GM12872 (cell line): ENCODE data around the gene EEFSEC.

ENCODE experiments used
- TF ChIP-seq, protein P1 (sequence below): IDR thresholded peaks from 3 replicates; pipeline ENCODE4 v1.5.1; 2011; ENCODE audit warnings: low read depth, mild to moderate bottlenecking, low read length, moderate library complexity; ENCODE audit not compliant: insufficient read depth

EEFSEC gene

DNA sequence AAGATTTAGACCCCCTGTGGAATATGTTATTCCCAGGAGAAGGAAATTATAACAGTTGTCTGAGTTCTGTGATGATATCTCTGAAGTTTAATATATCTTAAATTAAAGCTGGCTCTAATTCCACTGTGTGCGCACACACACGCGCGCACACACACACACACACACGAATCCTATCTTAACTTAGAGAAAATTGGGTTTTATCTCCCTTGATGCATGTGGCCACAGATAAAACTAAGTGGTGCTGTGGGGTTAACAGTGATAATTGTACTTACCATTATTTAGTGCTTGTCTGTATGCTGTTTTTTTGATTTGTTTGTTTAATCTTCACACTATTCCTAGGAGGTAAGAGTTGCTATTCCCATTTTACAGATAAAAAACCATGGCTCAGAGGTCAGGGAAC, 7.4 kb downstream of the EEFSEC start:
- TF ChIP-seq, protein P1, sequence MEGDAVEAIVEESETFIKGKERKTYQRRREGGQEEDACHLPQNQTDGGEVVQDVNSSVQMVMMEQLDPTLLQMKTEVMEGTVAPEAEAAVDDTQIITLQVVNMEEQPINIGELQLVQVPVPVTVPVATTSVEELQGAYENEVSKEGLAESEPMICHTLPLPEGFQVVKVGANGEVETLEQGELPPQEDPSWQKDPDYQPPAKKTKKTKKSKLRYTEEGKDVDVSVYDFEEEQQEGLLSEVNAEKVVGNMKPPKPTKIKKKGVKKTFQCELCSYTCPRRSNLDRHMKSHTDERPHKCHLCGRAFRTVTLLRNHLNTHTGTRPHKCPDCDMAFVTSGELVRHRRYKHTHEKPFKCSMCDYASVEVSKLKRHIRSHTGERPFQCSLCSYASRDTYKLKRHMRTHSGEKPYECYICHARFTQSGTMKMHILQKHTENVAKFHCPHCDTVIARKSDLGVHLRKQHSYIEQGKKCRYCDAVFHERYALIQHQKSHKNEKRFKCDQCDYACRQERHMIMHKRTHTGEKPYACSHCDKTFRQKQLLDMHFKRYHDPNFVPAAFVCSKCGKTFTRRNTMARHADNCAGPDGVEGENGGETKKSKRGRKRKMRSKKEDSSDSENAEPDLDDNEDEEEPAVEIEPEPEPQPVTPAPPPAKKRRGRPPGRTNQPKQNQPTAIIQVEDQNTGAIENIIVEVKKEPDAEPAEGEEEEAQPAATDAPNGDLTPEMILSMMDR: no peak

DNA sequence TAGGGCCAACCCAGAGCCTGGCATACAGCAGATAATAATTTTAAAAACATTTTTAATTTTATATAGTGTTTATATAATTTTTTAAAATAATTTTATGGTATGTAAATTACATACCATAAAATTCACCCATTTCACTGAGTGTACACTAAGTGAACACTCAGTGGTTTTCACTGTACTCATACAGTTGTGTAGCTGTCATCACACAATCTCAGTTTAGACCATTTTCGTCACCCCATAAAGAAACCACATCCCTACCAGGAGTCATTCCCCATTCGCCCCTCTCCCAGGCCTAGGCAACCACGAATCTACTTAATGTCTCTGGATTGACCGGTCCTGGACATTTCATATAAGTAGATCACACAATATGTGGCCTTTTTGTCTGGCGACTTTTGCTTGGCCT, 10.2 kb downstream of the EEFSEC start:
- TF ChIP-seq, protein P1: no peak

DNA sequence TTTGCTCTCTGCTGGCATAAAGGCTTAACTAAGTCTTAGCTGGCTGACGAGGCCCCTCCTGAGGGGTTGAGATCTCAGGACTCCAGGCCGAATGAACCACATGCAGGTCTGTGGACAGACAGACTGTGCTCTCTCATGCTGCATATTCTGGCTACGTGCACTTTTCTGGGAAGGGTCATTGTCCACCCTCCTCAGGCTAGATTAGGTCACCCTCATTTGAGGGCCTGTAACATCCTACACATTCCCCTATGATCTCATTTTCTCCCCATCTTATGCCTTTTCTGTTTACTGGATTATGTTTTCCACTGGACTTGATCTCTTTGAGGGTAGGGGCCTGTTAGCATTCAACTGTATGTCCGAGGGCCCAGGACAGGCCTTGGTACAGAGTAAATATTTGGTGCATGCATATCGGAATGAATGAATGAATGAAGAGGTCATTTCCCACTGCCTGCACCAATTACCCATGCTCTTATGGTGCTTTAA, 13.7 kb downstream of the EEFSEC start:
- TF ChIP-seq, protein P1: no peak

DNA sequence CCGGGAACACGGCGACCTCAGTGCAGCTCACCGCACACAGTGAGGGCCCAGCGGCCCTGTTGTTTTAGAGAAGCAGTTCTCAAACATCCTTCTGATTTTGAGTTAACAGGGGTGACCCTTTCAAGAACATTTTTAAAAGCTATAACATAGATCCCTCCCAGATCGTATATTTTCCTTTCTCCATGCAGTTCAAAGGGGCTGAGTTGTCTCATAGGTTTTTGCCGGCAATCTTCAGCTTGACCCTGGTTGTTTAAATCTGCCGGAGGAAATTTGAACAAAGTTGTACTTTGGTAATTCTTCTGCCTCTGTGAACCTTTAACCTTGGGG, 14.3 kb downstream of the EEFSEC start:
- TF ChIP-seq, protein P1: no peak

DNA sequence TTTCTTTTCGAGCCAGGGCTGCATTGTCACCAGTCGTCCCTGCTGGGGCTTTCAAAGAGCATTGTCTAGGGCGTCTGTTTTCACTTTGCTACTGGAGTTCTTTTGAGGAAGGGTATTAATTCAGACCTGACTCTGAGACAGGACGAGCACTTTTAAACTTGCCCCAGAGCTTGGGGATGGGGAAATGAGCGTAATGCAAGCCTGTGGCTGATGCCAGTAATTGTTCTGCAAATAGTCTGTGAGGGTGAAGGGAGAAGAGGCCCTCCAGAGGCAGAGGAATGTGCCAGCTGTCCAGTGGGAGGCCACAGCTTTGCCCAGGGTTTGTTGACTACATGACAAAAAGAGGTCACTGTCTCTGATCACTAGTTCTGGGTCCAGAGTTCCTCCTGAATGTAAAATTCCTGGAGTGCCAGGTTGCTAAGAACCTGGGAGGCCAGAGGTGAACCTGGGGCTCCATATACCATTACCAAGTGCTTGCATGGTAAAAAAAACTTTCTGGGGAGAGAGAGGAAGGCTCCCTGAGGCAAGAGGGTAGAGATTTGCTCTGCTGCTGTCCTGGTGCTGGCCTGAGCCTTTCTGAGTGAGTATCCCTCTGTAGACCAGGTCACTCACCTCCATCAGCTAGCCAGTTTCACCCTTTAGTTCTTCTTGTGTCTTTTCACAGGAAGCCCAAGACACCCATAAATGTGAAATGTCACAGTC, 14.8 kb downstream of the EEFSEC start:
- TF ChIP-seq, protein P1: no peak

DNA sequence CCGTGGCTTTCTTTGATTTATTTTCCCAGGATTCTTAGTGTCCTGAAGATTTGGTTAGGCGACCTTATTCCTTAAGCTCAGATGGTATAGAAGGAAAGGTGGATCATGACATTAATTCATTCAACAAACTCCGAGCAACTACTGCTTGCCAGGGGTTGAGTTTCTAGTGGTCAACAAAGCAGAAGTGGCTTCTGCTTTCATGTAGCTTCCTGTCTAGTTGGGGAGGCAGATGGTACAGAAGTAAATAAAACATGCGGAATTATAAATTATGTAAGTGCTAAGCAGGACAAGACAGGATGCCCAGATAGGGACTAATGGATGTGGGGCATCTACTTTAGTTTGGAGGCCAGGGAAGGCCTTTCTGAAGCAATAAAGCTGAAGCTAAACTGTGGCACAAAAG, 15.6 kb downstream of the EEFSEC start:
- TF ChIP-seq, protein P1: no peak

DNA sequence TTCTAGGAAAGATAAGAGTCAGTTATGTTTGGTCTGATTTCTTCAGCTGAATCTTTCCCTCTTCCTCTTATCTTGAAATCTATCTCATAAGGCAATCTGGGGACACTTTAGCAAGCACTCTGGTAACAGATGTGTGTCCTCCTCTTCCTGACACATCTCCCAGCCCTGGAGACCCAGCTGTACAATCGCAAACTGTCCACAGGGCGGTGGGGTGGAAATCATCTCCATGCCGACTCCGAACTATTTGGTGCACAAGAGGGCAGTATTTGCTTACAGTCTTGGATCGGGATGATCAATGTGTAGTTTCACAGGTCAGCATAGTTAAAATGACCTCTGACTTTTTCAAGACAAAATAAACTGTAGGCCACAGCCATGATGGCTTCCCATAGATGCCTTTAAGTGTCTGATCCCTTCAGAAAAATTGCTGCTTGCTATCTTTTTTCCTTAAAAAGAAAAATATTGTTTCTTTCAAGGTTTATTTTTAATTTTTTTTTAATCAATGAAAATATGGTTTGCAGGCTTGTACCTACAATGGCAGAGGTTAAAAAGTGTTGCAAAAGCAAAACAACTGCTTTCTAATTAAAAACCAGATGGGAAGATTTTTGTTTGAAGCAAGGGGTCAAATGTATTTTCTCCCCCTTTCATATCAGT, 17.7 kb downstream of the EEFSEC start:
- TF ChIP-seq, protein P1: no peak
